ENCODE results near the gene RPL15.

RPL15 gene

DNA sequence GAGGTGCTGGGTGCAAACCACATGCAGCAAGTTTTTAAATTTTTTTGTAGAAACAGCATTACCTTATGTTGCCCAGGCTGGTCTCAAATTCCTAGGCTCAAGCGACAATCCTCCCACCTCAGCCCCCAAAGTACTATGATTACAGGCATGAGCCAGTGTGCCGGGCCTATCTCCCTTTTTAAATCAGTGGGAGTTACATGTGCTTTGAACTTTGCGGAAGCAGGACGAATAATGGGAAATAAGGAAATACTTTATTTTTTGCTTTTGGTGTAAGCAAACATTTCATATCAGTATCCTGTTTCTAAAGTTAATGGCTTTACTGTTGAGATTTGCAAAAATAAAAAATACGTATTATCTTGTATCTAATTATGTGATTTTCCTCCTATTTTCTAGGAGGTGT, 37.2 kb downstream of the RPL15 start:
- Mint-ChIP-seq H3K36me3 (peaks cover 10% of the 10 kb centered on the region), H3K27ac (no peak overlapping the region), H3K9me3 (ENCODE audit: low read depth) (no peaks in the 10 kb centered on the region), H3K27me3 (no peaks in the 10 kb centered on the region), H3K4me1 (ENCODE audit: low read depth) (peaks cover 65% of the 10 kb centered on the region), H3K4me3 (no peak overlapping the region)

DNA sequence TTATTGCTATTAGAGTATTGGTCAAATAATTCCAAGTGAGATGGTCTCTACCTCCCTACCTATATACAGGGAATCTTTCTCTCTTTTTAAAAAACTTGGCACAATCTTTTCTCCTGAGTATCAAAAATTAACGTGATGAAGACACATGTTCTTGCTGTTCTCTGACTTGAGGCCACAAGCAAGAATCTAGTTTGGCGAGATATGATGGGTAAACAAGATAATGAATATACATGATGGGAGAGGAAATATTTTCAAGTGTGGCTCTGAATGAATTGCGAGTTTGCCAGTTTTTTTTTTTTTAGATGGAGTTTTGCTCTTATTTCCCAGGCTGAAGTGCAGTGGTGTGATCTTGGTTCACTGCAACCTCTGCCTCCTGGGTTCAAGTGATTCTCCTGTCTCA, 39.8 kb downstream of the RPL15 start:
- Mint-ChIP-seq H3K9me3 (ENCODE audit: low read depth) (no peaks in the 10 kb centered on the region), H3K4me1 (ENCODE audit: low read depth) (peaks cover 51% of the 10 kb centered on the region), H3K27me3 (no peaks in the 10 kb centered on the region), H3K36me3 (peaks cover 10% of the 10 kb centered on the region), H3K4me3 (no peak overlapping the region), H3K27ac (no peak overlapping the region)

DNA sequence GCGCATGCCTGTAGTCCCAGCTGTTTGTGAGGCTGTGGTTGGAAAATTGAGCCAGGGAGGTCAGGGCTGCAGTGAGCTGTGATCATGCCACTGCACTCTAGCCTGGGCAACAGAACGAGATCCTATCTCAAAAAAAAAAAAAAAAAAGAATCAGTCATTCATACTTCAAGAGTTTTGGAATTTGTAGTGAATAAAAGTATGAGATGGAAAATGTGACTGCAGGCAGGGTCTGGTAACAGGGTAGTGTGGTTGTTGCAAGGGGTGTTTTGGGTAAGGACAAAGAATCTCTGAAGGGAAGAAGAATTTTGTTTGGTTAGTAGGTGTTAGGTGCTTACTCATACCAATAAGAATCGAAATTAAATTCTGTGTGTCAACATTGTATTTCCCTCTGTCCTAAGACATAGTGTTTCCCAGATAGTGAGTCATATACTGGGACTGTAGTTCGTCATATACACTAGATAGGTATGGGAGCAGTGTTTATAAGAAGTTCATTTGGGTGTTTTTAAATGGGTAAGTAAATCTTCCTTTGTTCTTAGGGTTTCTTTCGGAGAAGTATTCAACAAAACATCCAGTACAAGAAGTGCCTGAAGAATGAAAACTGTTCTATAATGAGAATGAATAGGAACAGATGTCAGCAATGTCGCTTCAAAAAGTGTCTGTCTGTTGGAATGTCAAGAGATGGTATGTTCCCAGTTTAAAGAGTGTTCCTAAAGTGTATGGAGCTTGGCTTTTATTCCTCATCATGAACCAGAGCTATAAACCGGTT, 42.4 kb downstream of the RPL15 start:
- Mint-ChIP-seq H3K4me1 (ENCODE audit: low read depth) (peaks cover 37% of the 10 kb centered on the region), H3K36me3 (peaks cover 23% of the 10 kb centered on the region), H3K27ac (peak overlapping the region; percentile 56), H3K9me3 (ENCODE audit: low read depth) (no peaks in the 10 kb centered on the region), H3K27me3 (no peaks in the 10 kb centered on the region), H3K4me3 (no peak overlapping the region)

DNA sequence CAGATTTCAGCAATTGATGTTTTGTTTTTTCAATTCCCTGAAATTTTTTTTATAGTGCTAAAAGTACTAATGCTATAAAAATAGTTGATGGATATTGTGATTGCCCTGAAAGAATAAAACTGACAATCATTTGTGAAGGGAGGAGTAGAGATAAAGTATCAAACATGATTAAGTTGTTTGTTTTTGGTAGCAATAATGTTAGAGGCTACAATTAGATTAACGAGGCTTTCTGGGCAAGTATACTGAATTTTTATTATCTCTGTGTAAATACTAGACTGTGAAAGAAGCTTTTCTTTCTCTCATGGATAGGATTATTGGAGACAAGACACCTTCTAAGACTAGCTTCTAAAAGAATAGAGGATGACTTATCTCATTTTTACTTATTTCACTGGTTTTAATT, 43.7 kb downstream of the RPL15 start:
- no peak overlapping the region for H3K27ac Mint-ChIP-seq
- H3K36me3 Mint-ChIP-seq = peaks cover 26% of the 10 kb centered on the region
- H3K9me3 Mint-ChIP-seq (ENCODE audit: low read depth) = no peaks in the 10 kb centered on the region

DNA sequence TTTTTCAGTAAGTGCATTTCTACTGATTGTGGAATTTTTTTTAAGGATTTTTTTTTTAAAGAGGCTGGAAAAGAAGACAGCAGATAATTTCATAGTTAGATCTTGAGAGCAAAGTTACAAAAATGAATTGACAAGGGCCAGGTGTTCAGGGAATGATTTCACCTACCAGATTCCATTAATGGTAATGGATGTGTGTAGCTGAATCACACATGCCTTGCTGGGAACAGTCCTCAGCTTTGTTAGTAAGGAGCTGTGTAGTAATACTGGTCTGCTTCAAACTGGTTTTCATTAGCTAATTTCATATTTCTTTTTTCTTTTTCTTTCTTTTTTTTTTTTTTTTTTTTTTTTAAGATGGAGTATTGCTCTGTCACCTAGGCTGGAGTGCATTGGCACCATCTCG, 44.1 kb downstream of the RPL15 start:
- no peaks in the 10 kb centered on the region for H3K27me3 Mint-ChIP-seq
- no peak overlapping the region for H3K27ac Mint-ChIP-seq
- no peak overlapping the region for H3K4me3 Mint-ChIP-seq
- H3K9me3 Mint-ChIP-seq (ENCODE audit: low read depth) = no peaks in the 10 kb centered on the region
- H3K36me3 Mint-ChIP-seq = peaks cover 26% of the 10 kb centered on the region
- peaks cover 29% of the 10 kb centered on the region for H3K4me1 Mint-ChIP-seq (ENCODE audit: low read depth)

More for the DNA sequence above, 43.7 kb downstream of the RPL15 start:
- Mint-ChIP-seq H3K4me3 (no peak overlapping the region), H3K4me1 (ENCODE audit: low read depth) (peaks cover 32% of the 10 kb centered on the region), H3K27me3 (no peaks in the 10 kb centered on the region)

DNA sequence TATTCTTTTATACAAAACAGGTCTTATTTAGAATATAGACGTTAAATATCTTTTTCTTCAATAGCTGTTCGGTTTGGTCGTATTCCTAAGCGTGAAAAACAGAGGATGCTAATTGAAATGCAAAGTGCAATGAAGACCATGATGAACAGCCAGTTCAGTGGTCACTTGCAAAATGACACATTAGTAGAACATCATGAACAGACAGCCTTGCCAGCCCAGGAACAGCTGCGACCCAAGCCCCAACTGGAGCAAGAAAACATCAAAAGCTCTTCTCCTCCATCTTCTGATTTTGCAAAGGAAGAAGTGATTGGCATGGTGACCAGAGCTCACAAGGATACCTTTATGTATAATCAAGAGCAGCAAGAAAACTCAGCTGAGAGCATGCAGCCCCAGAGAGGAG, 45.0 kb downstream of the RPL15 start:
- no peaks in the 10 kb centered on the region for H3K9me3 Mint-ChIP-seq (ENCODE audit: low read depth)
- peaks cover 23% of the 10 kb centered on the region for H3K4me1 Mint-ChIP-seq (ENCODE audit: low read depth)
- no peaks in the 10 kb centered on the region for H3K27me3 Mint-ChIP-seq
- H3K27ac Mint-ChIP-seq = peak overlapping the region; percentile 24
- no peak overlapping the region for H3K4me3 Mint-ChIP-seq
- peaks cover 23% of the 10 kb centered on the region for H3K36me3 Mint-ChIP-seq

DNA sequence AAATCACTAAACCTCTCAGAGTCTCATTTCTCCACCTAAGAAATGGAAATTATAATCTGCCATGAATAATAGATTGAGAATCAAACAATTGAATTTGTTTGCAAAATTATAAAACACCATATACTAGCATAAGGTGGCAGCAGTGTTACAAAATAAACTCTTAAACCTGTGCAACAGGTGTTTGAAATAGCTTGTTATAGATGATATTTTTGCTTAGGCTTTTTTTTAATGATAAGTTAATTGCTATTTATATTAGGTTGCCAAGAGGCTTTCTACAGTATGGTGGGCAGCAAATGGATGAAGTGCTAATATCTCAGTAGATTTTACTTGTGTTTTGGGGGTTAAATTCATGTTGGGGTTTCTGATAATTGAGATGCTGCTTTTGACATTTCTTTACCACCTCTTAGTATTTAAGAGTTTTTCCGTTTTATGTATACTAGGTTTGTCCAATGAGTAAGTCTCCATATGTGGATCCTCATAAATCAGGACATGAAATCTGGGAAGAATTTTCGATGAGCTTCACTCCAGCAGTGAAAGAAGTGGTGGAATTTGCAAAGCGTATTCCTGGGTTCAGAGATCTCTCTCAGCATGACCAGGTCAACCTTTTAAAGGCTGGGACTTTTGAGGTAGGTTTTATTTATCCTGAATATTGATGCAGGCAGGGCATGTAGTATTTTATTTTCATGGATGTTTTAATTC, 47.8 kb downstream of the RPL15 start:
- Mint-ChIP-seq H3K4me1 (ENCODE audit: low read depth) (peaks cover 13% of the 10 kb centered on the region), H3K36me3 (peaks cover 33% of the 10 kb centered on the region), H3K27me3 (no peaks in the 10 kb centered on the region), H3K9me3 (ENCODE audit: low read depth) (no peaks in the 10 kb centered on the region), H3K27ac (peak overlapping the region; percentile 34), H3K4me3 (no peak overlapping the region)

DNA sequence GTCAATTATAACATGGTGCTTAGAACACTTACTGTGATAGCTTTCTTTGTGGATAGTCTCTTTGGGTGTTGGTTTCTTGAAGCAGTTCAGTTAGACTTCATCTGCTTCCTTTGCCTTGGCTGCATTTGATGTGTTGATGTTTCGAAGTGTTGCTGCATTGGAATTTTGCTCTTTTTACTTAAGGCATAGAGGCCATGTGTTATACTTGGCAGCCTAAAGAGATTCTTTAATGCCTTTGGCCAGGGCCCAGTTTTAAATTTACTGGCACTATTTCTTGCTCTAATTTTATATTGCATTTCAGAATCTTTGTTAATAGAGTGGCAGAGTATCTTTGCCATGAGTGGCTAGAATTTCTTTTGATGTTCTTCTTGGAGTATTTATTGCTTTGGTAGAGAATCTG, 49.4 kb downstream of the RPL15 start:
- Mint-ChIP-seq H3K36me3 (peaks cover 33% of the 10 kb centered on the region), H3K4me1 (ENCODE audit: low read depth) (peaks cover 11% of the 10 kb centered on the region), H3K9me3 (ENCODE audit: low read depth) (no peaks in the 10 kb centered on the region), H3K27me3 (no peaks in the 10 kb centered on the region), H3K4me3 (no peak overlapping the region), H3K27ac (no peak overlapping the region)

DNA sequence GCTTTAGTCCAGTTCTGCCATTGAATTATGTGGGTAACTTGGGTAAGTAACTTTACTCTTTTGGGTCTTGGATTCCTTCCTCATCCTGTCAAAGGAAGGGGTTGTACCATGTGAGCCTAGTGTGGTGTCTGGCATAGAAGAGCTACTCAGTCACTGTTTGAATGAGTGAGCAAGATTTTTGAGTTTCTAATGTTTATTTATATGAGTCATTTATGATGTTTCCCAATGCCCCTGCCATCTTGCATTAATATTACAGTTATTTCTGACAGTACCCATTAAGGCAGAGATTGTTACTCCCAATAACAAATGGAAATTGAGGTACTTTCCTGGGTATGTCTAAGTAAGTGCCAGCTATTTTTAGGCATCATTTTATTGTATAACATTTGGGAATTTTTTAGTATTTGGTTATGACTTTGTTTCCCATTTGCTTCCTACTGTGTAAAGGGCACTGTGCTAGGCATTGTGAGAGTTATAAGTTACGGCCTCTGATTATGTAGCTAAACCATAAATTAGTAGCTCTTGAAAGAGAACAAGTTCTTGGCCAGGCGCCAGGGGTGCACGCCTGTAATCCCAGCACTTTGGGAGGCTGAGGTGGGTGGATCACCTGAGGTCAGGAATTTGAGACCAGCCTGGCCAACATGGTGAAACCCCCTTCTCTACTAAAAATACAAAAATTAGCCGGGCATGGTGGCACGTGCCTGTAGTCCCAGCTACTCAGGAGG, 51.7 kb downstream of the RPL15 start:
- H3K4me3 Mint-ChIP-seq = no peak overlapping the region
- H3K27me3 Mint-ChIP-seq = no peaks in the 10 kb centered on the region
- peaks cover 6% of the 10 kb centered on the region for H3K4me1 Mint-ChIP-seq (ENCODE audit: low read depth)
- H3K27ac Mint-ChIP-seq = no peak overlapping the region
- peaks cover 21% of the 10 kb centered on the region for H3K36me3 Mint-ChIP-seq
- H3K9me3 Mint-ChIP-seq (ENCODE audit: low read depth) = no peaks in the 10 kb centered on the region

DNA sequence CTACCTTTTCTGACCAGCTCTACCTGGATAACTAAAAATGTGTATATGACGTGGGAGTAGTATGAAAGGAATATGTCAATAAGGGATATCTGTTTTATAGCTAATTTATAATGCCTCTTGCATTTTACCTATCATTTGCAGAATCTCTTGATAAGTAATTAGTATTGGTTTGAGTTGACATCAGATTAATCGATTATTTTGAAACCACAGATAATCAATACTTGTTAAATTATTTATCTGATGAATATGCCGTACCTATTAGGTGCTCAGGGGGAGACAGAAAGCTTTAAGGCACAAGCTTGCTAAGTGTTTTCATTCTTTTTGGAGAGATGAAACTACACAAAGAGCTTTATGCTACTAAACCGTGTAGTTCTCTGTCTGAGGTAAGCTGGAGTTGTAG, 52.5 kb downstream of the RPL15 start:
- Mint-ChIP-seq H3K9me3 (ENCODE audit: low read depth) (no peaks in the 10 kb centered on the region), H3K4me3 (no peak overlapping the region), H3K36me3 (peaks cover 21% of the 10 kb centered on the region), H3K27ac (no peak overlapping the region), H3K4me1 (ENCODE audit: low read depth) (peaks cover 5% of the 10 kb centered on the region), H3K27me3 (no peaks in the 10 kb centered on the region)

All from activated naive CD8-positive, alpha-beta T cell (primary cell).